ENCODE results near the gene B4GALNT1.
A peak's percentile ranks its signal among the peaks of the same experiment; 100 is the strongest.
"Not testable (repeated sequence)": the region's sequence is repeated elsewhere in the genome, so short reads cannot be mapped to it uniquely, and the experiment has no call there.

Gene B4GALNT1

GRCh38 chr12:57640175-57641042 lies 7.4 kb upstream of the B4GALNT1 start:
- H3K36me3 ChIP-seq (ENCODE audit: control insufficient read depth, insufficient read depth, low read length): no peaks in the 10 kb centered on the region
- no peaks in the 10 kb centered on the region for H3K79me2 ChIP-seq
- TF ChIP-seq, protein P1, sequence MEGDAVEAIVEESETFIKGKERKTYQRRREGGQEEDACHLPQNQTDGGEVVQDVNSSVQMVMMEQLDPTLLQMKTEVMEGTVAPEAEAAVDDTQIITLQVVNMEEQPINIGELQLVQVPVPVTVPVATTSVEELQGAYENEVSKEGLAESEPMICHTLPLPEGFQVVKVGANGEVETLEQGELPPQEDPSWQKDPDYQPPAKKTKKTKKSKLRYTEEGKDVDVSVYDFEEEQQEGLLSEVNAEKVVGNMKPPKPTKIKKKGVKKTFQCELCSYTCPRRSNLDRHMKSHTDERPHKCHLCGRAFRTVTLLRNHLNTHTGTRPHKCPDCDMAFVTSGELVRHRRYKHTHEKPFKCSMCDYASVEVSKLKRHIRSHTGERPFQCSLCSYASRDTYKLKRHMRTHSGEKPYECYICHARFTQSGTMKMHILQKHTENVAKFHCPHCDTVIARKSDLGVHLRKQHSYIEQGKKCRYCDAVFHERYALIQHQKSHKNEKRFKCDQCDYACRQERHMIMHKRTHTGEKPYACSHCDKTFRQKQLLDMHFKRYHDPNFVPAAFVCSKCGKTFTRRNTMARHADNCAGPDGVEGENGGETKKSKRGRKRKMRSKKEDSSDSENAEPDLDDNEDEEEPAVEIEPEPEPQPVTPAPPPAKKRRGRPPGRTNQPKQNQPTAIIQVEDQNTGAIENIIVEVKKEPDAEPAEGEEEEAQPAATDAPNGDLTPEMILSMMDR (IDR thresholded peaks at IDR 0.05): no peak
- no peak overlapping the region for H3K27ac ChIP-seq
- no peak overlapping the region for H3K4me2 ChIP-seq (ENCODE audit: low read length)
- H3K4me1 ChIP-seq: no peaks in the 10 kb centered on the region
- H3K27me3 ChIP-seq (ENCODE audit: control insufficient read depth, insufficient read depth, low read length): no peaks in the 10 kb centered on the region
- no peak overlapping the region for H2AFZ ChIP-seq
- H3K4me3 ChIP-seq (ENCODE audit: low read depth, low read length): no peak overlapping the region
- no peaks in the 10 kb centered on the region for H3K9me3 ChIP-seq (ENCODE audit: control insufficient read depth, low read length)
- no peak overlapping the region for H3K9ac ChIP-seq

- Histone ChIP-seq H2AFZ (no peak overlapping the region), H3K36me3 (ENCODE audit: control insufficient read depth, insufficient read depth, low read length) (no peaks in the 10 kb centered on the region), H3K4me2 (ENCODE audit: low read length) (no peak overlapping the region), H3K79me2 (no peaks in the 10 kb centered on the region), H3K27ac (no peak overlapping the region), H3K9me3 (ENCODE audit: control insufficient read depth, low read length) (no peaks in the 10 kb centered on the region), H3K4me3 (ENCODE audit: low read depth, low read length) (no peak overlapping the region), H3K4me1 (no peaks in the 10 kb centered on the region), H3K27me3 (ENCODE audit: control insufficient read depth, insufficient read depth, low read length) (no peaks in the 10 kb centered on the region), H3K9ac (no peak overlapping the region)
- TF ChIP-seq, protein P1 (IDR thresholded peaks at IDR 0.05): no peak
Measured at GRCh38 chr12:57638096-57638495, 5.1 kb upstream of the B4GALNT1 start.

GRCh38 chr12:57637364-57637763 lies 4.4 kb upstream of the B4GALNT1 start:
- H3K27ac ChIP-seq: no peak overlapping the region
- TF ChIP-seq, protein P1 (IDR thresholded peaks at IDR 0.05): no peak
- H3K9ac ChIP-seq: no peak overlapping the region
- no peaks in the 10 kb centered on the region for H3K27me3 ChIP-seq (ENCODE audit: control insufficient read depth, insufficient read depth, low read length)
- H3K79me2 ChIP-seq: no peaks in the 10 kb centered on the region
- no peak overlapping the region for H3K4me3 ChIP-seq (ENCODE audit: low read depth, low read length)
- H2AFZ ChIP-seq: no peak overlapping the region
- no peak overlapping the region for H3K4me2 ChIP-seq (ENCODE audit: low read length)
- no peaks in the 10 kb centered on the region for H3K36me3 ChIP-seq (ENCODE audit: control insufficient read depth, insufficient read depth, low read length)
- H3K4me1 ChIP-seq: no peaks in the 10 kb centered on the region
- H3K9me3 ChIP-seq (ENCODE audit: control insufficient read depth, low read length): no peaks in the 10 kb centered on the region

- H3K4me1 ChIP-seq; H3K79me2 ChIP-seq; H3K9ac ChIP-seq; H3K4me3 ChIP-seq (ENCODE audit: low read depth, low read length); H3K9me3 ChIP-seq (ENCODE audit: control insufficient read depth, low read length); H2AFZ ChIP-seq; H3K36me3 ChIP-seq (ENCODE audit: control insufficient read depth, insufficient read depth, low read length); H3K27ac ChIP-seq; H3K4me2 ChIP-seq (ENCODE audit: low read length); H3K27me3 ChIP-seq (ENCODE audit: control insufficient read depth, insufficient read depth, low read length): not testable (repeated sequence)
Measured at GRCh38 chr12:57636731-57637130, 3.7 kb upstream of the B4GALNT1 start.

DNA sequence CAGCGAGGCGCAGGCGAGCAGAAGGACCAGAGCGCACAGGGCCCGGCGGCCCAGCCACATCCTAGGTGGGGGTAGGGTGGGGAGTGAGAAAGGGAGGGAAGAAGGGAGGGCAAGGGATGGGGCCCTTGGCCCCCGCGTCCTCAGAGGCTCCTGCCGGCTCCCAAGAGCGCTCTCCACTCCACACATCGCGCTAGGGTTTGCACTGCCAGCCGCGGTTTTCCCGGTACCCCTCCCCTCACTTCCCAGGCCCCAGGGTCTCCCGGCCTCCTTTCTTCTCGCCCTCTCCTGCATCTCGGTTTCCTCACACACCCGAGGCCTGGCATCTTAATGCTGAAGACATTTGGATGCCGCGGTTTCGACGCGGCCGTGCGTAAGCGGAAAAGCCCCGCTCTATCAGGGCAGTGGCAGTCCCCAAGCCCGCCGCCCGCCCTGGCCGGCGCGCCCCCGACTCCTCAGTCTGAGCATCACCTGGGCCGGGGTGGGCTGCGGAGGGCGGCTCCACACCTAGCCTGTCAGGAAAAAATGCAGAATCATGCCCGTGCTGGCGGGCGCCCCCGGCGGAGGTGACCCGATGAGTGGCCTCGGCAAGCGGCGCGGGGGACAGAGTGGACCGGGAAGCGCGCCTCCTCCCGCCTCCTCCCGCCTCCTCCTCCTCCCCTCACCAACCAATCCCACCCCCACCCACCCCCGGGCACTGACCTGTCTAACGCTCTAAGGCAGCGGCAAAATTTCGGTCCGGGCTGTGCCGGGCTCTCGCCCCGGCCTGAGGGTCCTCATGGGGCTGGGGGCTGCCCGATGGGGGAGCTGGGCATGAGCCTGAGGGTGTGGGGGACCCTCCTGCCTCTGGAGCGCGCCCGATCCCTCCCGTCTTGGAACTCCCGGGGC lies 686 bp downstream of the B4GALNT1 start:
- Histone ChIP-seq H3K79me2 (no peaks in the 10 kb centered on the region), H3K36me3 (ENCODE audit: control insufficient read depth, insufficient read depth, low read length) (no peaks in the 10 kb centered on the region), H3K9ac (no peak overlapping the region), H3K27me3 (ENCODE audit: control insufficient read depth, insufficient read depth, low read length) (peaks cover 9% of the 10 kb centered on the region), H3K4me2 (ENCODE audit: low read length) (peak overlapping the region; percentile 93), H3K9me3 (ENCODE audit: control insufficient read depth, low read length) (no peaks in the 10 kb centered on the region), H3K27ac (no peak overlapping the region), H3K4me3 (ENCODE audit: low read depth, low read length) (peak overlapping the region; percentile 47), H2AFZ (peak overlapping the region; percentile 68), H3K4me1 (no peaks in the 10 kb centered on the region)
- TF ChIP-seq, protein P1 (IDR thresholded peaks at IDR 0.05): no peak
